Neural crest cell (in vitro differentiated cells): ENCODE results near the gene VPS50. TPM values are rescaled to one million over a fixed set of nuclear protein-coding genes. Genes with fewer than 3 reads are reported as not detected.
"Not testable (repeated sequence)": the region's sequence is repeated elsewhere in the genome, so short reads cannot be mapped to it uniquely, and the experiment has no call there.

ENCODE experiments used
- DNase-seq: peaks from one replicate; pipeline ENCODE4 v3.0.0; 2021; ENCODE audit warnings: low read depth, mixed read lengths, low spot score
- H3K27ac Mint-ChIP-seq: one replicate; pipeline ENCODE4 v1.8.0; 2021; ENCODE audit warnings: mild to moderate bottlenecking, mixed read lengths; ENCODE audit not compliant: unreplicated experiment
- H3K27me3 Mint-ChIP-seq: 2 replicates; pipeline ENCODE4 v1.8.0; 2021; ENCODE audit warnings: low read depth, mild to moderate bottlenecking, mixed read lengths
- H3K36me3 Mint-ChIP-seq: 2 replicates; pipeline ENCODE4 v1.8.0; 2021; ENCODE audit warnings: low read depth, mild to moderate bottlenecking, mixed read lengths
- H3K4me1 Mint-ChIP-seq: 2 replicates; pipeline ENCODE4 v1.8.0; 2021; ENCODE audit warnings: mixed read lengths
- H3K4me3 Mint-ChIP-seq: one replicate; pipeline ENCODE4 v1.8.0; 2021; ENCODE audit warnings: mild to moderate bottlenecking, mixed read lengths
- H3K9me3 Mint-ChIP-seq: 2 replicates; pipeline ENCODE4 v1.8.0; 2021; ENCODE audit warnings: mixed read lengths
- CTCF ChIP-seq: fragments of 200-600 bp; sonication (generic); conservative IDR thresholded peaks from 2 replicates; pipeline ENCODE4 v1.5.0; 2021; ENCODE audit warnings: antibody characterized with exemption, mild to moderate bottlenecking
- total RNA-seq: library from RNA; stranded (reverse); gene quantifications from 2 replicates; pipeline ENCODE4 v1.2.1, GENCODE V29; 2021

VPS50 gene
- total RNA-seq, 1 donor from 2014 or later: 16.0 TPM

- Mint-ChIP-seq H3K36me3 (no peaks in the 10 kb centered on the region), H3K27me3 (no peaks in the 10 kb centered on the region), H3K4me3 (no peak overlapping the region), H3K27ac (no peak overlapping the region), H3K4me1 (peaks cover 4% of the 10 kb centered on the region), H3K9me3 (no peaks in the 10 kb centered on the region)
- TF ChIP-seq CTCF: no peak
- no peak for DNase-seq
Measured at GRCh38 chr7:93332172-93332571, 100.0 kb downstream of the VPS50 start.

GRCh38 chr7:93337052-93337451 lies 104.9 kb downstream of the VPS50 start:
- Mint-ChIP-seq H3K27ac (peak overlapping the region; percentile 81), H3K36me3 (peaks cover 18% of the 10 kb centered on the region), H3K9me3 (peaks cover 5% of the 10 kb centered on the region), H3K27me3 (no peaks in the 10 kb centered on the region), H3K4me1 (peaks cover 28% of the 10 kb centered on the region), H3K4me3 (no peak overlapping the region)
- DNase-seq: no peak
- TF ChIP-seq CTCF: no peak

- H3K9me3 Mint-ChIP-seq, DNase-seq, H3K27me3 Mint-ChIP-seq, H3K27ac Mint-ChIP-seq, H3K4me3 Mint-ChIP-seq: not testable (repeated sequence)
- H3K36me3 Mint-ChIP-seq: peaks cover 27% of the 10 kb centered on the region
- H3K4me1 Mint-ChIP-seq: peaks cover 24% of the 10 kb centered on the region
Measured at GRCh38 chr7:93342178-93342577, 110.0 kb downstream of the VPS50 start.

GRCh38 chr7:93350338-93350737 lies 118.2 kb downstream of the VPS50 start:
- H3K4me1 Mint-ChIP-seq: no peaks in the 10 kb centered on the region
- H3K36me3 Mint-ChIP-seq: peaks cover 12% of the 10 kb centered on the region
- no peak for DNase-seq
- H3K9me3 Mint-ChIP-seq: no peaks in the 10 kb centered on the region
- H3K27me3 Mint-ChIP-seq: no peaks in the 10 kb centered on the region
- no peak for TF ChIP-seq CTCF
- no peak overlapping the region for H3K27ac Mint-ChIP-seq
- no peak overlapping the region for H3K4me3 Mint-ChIP-seq

GRCh38 chr7:93352881-93353280 lies 120.7 kb downstream of the VPS50 start:
- Mint-ChIP-seq H3K27ac (no peak overlapping the region), H3K36me3 (peaks cover 12% of the 10 kb centered on the region), H3K9me3 (no peaks in the 10 kb centered on the region), H3K27me3 (no peaks in the 10 kb centered on the region), H3K4me1 (no peaks in the 10 kb centered on the region), H3K4me3 (no peak overlapping the region)
- DNase-seq: no peak
- TF ChIP-seq CTCF: no peak

- H3K27ac Mint-ChIP-seq: no peak overlapping the region
- no peak for TF ChIP-seq CTCF
- no peak overlapping the region for H3K4me3 Mint-ChIP-seq
- H3K4me1 Mint-ChIP-seq: no peaks in the 10 kb centered on the region
- peaks cover 3% of the 10 kb centered on the region for H3K36me3 Mint-ChIP-seq
- no peaks in the 10 kb centered on the region for H3K9me3 Mint-ChIP-seq
- no peak for DNase-seq
- H3K27me3 Mint-ChIP-seq: no peaks in the 10 kb centered on the region
Measured at GRCh38 chr7:93354815-93355214, 122.6 kb downstream of the VPS50 start.
